Measurements from ENCODE around the gene GREM2. TPM values are rescaled to one million over a fixed set of nuclear protein-coding genes. Genes with fewer than 3 reads are reported as not detected.
A peak's percentile ranks its signal among the peaks of the same experiment; 100 is the strongest.

GREM2 gene
- total and polyA plus RNA-seq, 3 experiments from 2014 or later: 0.61 TPM; not detected in 2

GRCh38 chr1:240616018-240616417 lies 4.1 kb upstream of the GREM2 start:
- peaks cover 17% of the 10 kb centered on the region for H3K4me1 ChIP-seq (ENCODE audit: insufficient read depth, low read length)
- Mint-ChIP-seq H3K36me3 (no peaks in the 10 kb centered on the region), H3K9me3 (peaks cover 0 to 4% (median 2%) of the 10 kb centered on the region in 5 donors), H3K27ac (no peak overlapping the region), H3K27me3 (peaks cover 2 to 12% of the 10 kb centered on the region in 2 donors), H3K4me1 (peaks cover 19 to 30% (median 30%) of the 10 kb centered on the region in 3 donors), H3K4me3 (no peak overlapping the region)
- no peaks in the 10 kb centered on the region for H3K36me3 ChIP-seq (ENCODE audit: insufficient read depth, low read length)
- H3K4me3 ChIP-seq (ENCODE audit: low read length): no peak overlapping the region
- H3K27me3 ChIP-seq (ENCODE audit: insufficient read depth, low read length, poor library complexity, severe bottlenecking): no peaks in the 10 kb centered on the region
- no peak overlapping the region for H3K27ac ChIP-seq (ENCODE audit: low read depth, low read length)
- no peaks in the 10 kb centered on the region for H3K9me3 ChIP-seq (ENCODE audit: low read length)
- ChIA-PET CTCF (interaction anchor here (1.2 kb wide), 1 partner anchor 27 kb away, joined by 3 read pairs; no protein-coding TSS in a partner anchor), POLR2A (no interaction called here)
- no peak for DNase-seq

GRCh38 chr1:240613356-240614142 lies 1.6 kb upstream of the GREM2 start:
- ChIA-PET POLR2A (no interaction called here), CTCF (no interaction called here)
- Mint-ChIP-seq H3K4me3 (peak overlapping the region in 6 of 7 donors; percentile 33 to 92 (median 69)), H3K9me3 (peaks cover 0 to 4% (median 0%) of the 10 kb centered on the region in 5 donors), H3K4me1 (peaks cover 26 to 42% (median 37%) of the 10 kb centered on the region in 3 donors), H3K27ac (peak overlapping the region in 5 of 8 donors; percentile 12 to 48 (median 31)), H3K36me3 (no peaks in the 10 kb centered on the region), H3K27me3 (peaks cover 9 to 24% of the 10 kb centered on the region in 2 donors)
- Histone ChIP-seq H3K36me3 (ENCODE audit: insufficient read depth, low read length) (no peaks in the 10 kb centered on the region), H3K27ac (ENCODE audit: low read depth, low read length) (no peak overlapping the region), H3K9me3 (ENCODE audit: low read length) (no peaks in the 10 kb centered on the region), H3K27me3 (ENCODE audit: insufficient read depth, low read length, poor library complexity, severe bottlenecking) (no peaks in the 10 kb centered on the region), H3K4me1 (ENCODE audit: insufficient read depth, low read length) (peaks cover 17% of the 10 kb centered on the region), H3K4me3 (ENCODE audit: low read length) (no peak overlapping the region)
- no peak for DNase-seq

GRCh38 chr1:240612811-240613210 lies 856 bp upstream of the GREM2 start:
- Histone ChIP-seq H3K27ac (ENCODE audit: low read depth, low read length) (no peak overlapping the region), H3K4me1 (ENCODE audit: insufficient read depth, low read length) (peaks cover 17% of the 10 kb centered on the region), H3K9me3 (ENCODE audit: low read length) (no peaks in the 10 kb centered on the region), H3K4me3 (ENCODE audit: low read length) (no peak overlapping the region), H3K36me3 (ENCODE audit: insufficient read depth, low read length) (no peaks in the 10 kb centered on the region), H3K27me3 (ENCODE audit: insufficient read depth, low read length, poor library complexity, severe bottlenecking) (no peaks in the 10 kb centered on the region)
- H3K36me3 Mint-ChIP-seq: no peaks in the 10 kb centered on the region
- DNase-seq: no peak
- POLR2A ChIA-PET: no interaction called here
- H3K27me3 Mint-ChIP-seq: peaks cover 9 to 24% of the 10 kb centered on the region in 2 donors
- peaks cover 26 to 42% (median 37%) of the 10 kb centered on the region in 3 donors for H3K4me1 Mint-ChIP-seq
- peak overlapping the region in 4 of 7 donors; percentile 64 to 92 (median 81) for H3K4me3 Mint-ChIP-seq
- H3K9me3 Mint-ChIP-seq: peaks cover 0 to 1% (median 0%) of the 10 kb centered on the region in 5 donors
- CTCF ChIA-PET: no interaction called here
- H3K27ac Mint-ChIP-seq: peak overlapping the region in 2 of 8 donors; percentile 26 to 31

GRCh38 chr1:240611228-240611618 lies 732 bp downstream of the GREM2 start:
- DNase-seq: peak in 1 of 5 donors; percentile 1
- peaks cover 9 to 24% of the 10 kb centered on the region in 2 donors for H3K27me3 Mint-ChIP-seq
- H3K4me1 Mint-ChIP-seq: peaks cover 26 to 42% (median 37%) of the 10 kb centered on the region in 3 donors
- no peaks in the 10 kb centered on the region for H3K9me3 Mint-ChIP-seq
- Histone ChIP-seq H3K27me3 (ENCODE audit: insufficient read depth, low read length, poor library complexity, severe bottlenecking) (no peaks in the 10 kb centered on the region), H3K9me3 (ENCODE audit: low read length) (no peaks in the 10 kb centered on the region), H3K36me3 (ENCODE audit: insufficient read depth, low read length) (no peaks in the 10 kb centered on the region), H3K4me1 (ENCODE audit: insufficient read depth, low read length) (peaks cover 17% of the 10 kb centered on the region), H3K27ac (ENCODE audit: low read depth, low read length) (no peak overlapping the region), H3K4me3 (ENCODE audit: low read length) (peak overlapping the region; percentile 62)
- peak overlapping the region; percentile 79 to 98 (median 91) for H3K4me3 Mint-ChIP-seq
- ChIA-PET POLR2A (no interaction called here), CTCF (no interaction called here)
- no peaks in the 10 kb centered on the region for H3K36me3 Mint-ChIP-seq
- H3K27ac Mint-ChIP-seq: peak overlapping the region; percentile 29 to 96 (median 86)

- CTCF ChIA-PET: no interaction called here
- peaks cover 17% of the 10 kb centered on the region for H3K4me1 ChIP-seq (ENCODE audit: insufficient read depth, low read length)
- H3K4me3 Mint-ChIP-seq: peak overlapping the region in 4 of 7 donors; percentile 16 to 92 (median 30)
- H3K27me3 ChIP-seq (ENCODE audit: insufficient read depth, low read length, poor library complexity, severe bottlenecking): no peaks in the 10 kb centered on the region
- no peak for DNase-seq
- H3K27me3 Mint-ChIP-seq: peaks cover 9 to 24% of the 10 kb centered on the region in 2 donors
- H3K9me3 ChIP-seq (ENCODE audit: low read length): no peaks in the 10 kb centered on the region
- H3K4me1 Mint-ChIP-seq: peaks cover 26 to 42% (median 37%) of the 10 kb centered on the region in 3 donors
- H3K36me3 Mint-ChIP-seq: no peaks in the 10 kb centered on the region
- no peak overlapping the region for H3K27ac ChIP-seq (ENCODE audit: low read depth, low read length)
- POLR2A ChIA-PET: no interaction called here
- no peak overlapping the region for H3K27ac Mint-ChIP-seq
- no peaks in the 10 kb centered on the region for H3K36me3 ChIP-seq (ENCODE audit: insufficient read depth, low read length)
- H3K4me3 ChIP-seq (ENCODE audit: low read length): no peak overlapping the region
- H3K9me3 Mint-ChIP-seq: no peaks in the 10 kb centered on the region
Measured at GRCh38 chr1:240610636-240611035, 1.3 kb downstream of the GREM2 start.

- peaks cover 26 to 42% (median 37%) of the 10 kb centered on the region in 3 donors for H3K4me1 Mint-ChIP-seq
Measured at GRCh38 chr1:240609527-240610060, 2.4 kb downstream of the GREM2 start.

GRCh38 chr1:240608707-240609106 lies 3.2 kb downstream of the GREM2 start:
- H3K4me1 ChIP-seq (ENCODE audit: insufficient read depth, low read length): peaks cover 17% of the 10 kb centered on the region
- H3K27ac Mint-ChIP-seq: no peak overlapping the region
- peaks cover 0 to 2% (median 0%) of the 10 kb centered on the region in 5 donors for H3K9me3 Mint-ChIP-seq
- H3K27me3 ChIP-seq (ENCODE audit: insufficient read depth, low read length, poor library complexity, severe bottlenecking): no peaks in the 10 kb centered on the region
- CTCF ChIA-PET: no interaction called here
- DNase-seq: no peak
- POLR2A ChIA-PET: no interaction called here
- H3K27me3 Mint-ChIP-seq: peaks cover 9 to 24% of the 10 kb centered on the region in 2 donors
- no peak overlapping the region for H3K4me3 ChIP-seq (ENCODE audit: low read length)
- H3K4me1 Mint-ChIP-seq: peaks cover 23 to 39% (median 34%) of the 10 kb centered on the region in 3 donors
- H3K9me3 ChIP-seq (ENCODE audit: low read length): no peaks in the 10 kb centered on the region
- peak overlapping the region in 2 of 7 donors; percentile 12 to 19 for H3K4me3 Mint-ChIP-seq
- no peaks in the 10 kb centered on the region for H3K36me3 Mint-ChIP-seq
- H3K36me3 ChIP-seq (ENCODE audit: insufficient read depth, low read length): no peaks in the 10 kb centered on the region
- H3K27ac ChIP-seq (ENCODE audit: low read depth, low read length): no peak overlapping the region

More at GRCh38 chr1:240609527-240610060, 2.4 kb downstream of the GREM2 start:
- POLR2A ChIA-PET: no interaction called here
- H3K4me1 ChIP-seq (ENCODE audit: insufficient read depth, low read length): peaks cover 17% of the 10 kb centered on the region
- no peaks in the 10 kb centered on the region for H3K9me3 Mint-ChIP-seq
- CTCF ChIA-PET: no interaction called here
- peak overlapping the region in 1 of 7 donors; percentile 48 for H3K4me3 Mint-ChIP-seq
- no peaks in the 10 kb centered on the region for H3K36me3 Mint-ChIP-seq
- H3K36me3 ChIP-seq (ENCODE audit: insufficient read depth, low read length): no peaks in the 10 kb centered on the region
- no peak overlapping the region for H3K27ac Mint-ChIP-seq
- peaks cover 9 to 24% of the 10 kb centered on the region in 2 donors for H3K27me3 Mint-ChIP-seq
- no peak for DNase-seq
- no peaks in the 10 kb centered on the region for H3K9me3 ChIP-seq (ENCODE audit: low read length)
- H3K27ac ChIP-seq (ENCODE audit: low read depth, low read length): no peak overlapping the region
- no peaks in the 10 kb centered on the region for H3K27me3 ChIP-seq (ENCODE audit: insufficient read depth, low read length, poor library complexity, severe bottlenecking)
- H3K4me3 ChIP-seq (ENCODE audit: low read length): no peak overlapping the region

- H3K36me3 Mint-ChIP-seq: no peaks in the 10 kb centered on the region
- peaks cover 0 to 3% (median 0%) of the 10 kb centered on the region in 5 donors for H3K9me3 Mint-ChIP-seq
- no peak for DNase-seq
- ChIA-PET POLR2A (no interaction called here), CTCF (no interaction called here)
- no peak overlapping the region for H3K4me3 Mint-ChIP-seq
- no peaks in the 10 kb centered on the region for H3K9me3 ChIP-seq (ENCODE audit: low read length)
- H3K4me1 Mint-ChIP-seq: peaks cover 13 to 22% (median 17%) of the 10 kb centered on the region in 3 donors
- no peaks in the 10 kb centered on the region for H3K36me3 ChIP-seq (ENCODE audit: insufficient read depth, low read length)
- H3K4me1 ChIP-seq (ENCODE audit: insufficient read depth, low read length): no peaks in the 10 kb centered on the region
- no peak overlapping the region for H3K27ac Mint-ChIP-seq
- no peaks in the 10 kb centered on the region for H3K27me3 ChIP-seq (ENCODE audit: insufficient read depth, low read length, poor library complexity, severe bottlenecking)
- H3K27ac ChIP-seq (ENCODE audit: low read depth, low read length): no peak overlapping the region
- peaks cover 9 to 19% of the 10 kb centered on the region in 2 donors for H3K27me3 Mint-ChIP-seq
- H3K4me3 ChIP-seq (ENCODE audit: low read length): no peak overlapping the region
Measured at GRCh38 chr1:240607006-240607405, 4.9 kb downstream of the GREM2 start.
